Neural progenitor cell (in vitro differentiated cells): ENCODE results near the gene PRPF38B.
"Not testable (repeated sequence)": the region's sequence is repeated elsewhere in the genome, so short reads cannot be mapped to it uniquely, and the experiment has no call there.

Experiments used
- EZH2 ChIP-seq: fragments of 200-600 bp; sonication (generic); IDR thresholded peaks from 2 replicates; pipeline ENCODE4 v1.6.1; 2017; ENCODE audit warnings: antibody characterized with exemption, mild to moderate bottlenecking, moderate library complexity
- EZH2phosphoT487 ChIP-seq: fragments of 200-600 bp; sonication (generic); IDR thresholded peaks from 2 replicates; pipeline ENCODE4 v1.6.1; 2017; ENCODE audit warnings: antibody characterized with exemption
- TF ChIP-seq, protein P1 (sequence below): fragments of 200-600 bp; sonication (generic); IDR thresholded peaks from 2 replicates; pipeline ENCODE4 v1.5.1; 2017; ENCODE audit warnings: antibody characterized with exemption, mild to moderate bottlenecking

DNA sequence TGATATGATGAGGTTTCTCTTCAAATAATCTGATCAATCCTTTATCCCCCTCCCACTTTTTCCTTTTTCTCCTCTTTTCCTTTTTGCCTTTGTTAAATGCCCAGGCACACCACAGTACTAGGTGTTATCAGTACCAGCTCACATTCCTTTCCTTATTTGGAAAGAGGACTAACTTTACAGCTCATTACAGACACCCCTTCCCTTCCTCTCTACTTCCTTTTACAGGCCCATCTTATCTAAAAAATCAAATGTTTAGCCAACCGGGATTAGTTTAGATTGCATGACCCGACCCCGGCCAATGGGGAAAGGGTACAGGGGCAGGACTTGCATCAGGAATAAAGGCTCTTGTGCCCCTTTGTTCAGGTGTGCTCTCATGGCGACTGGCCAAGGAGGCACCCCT, 10.4 kb upstream of the PRPF38B start:
- TF ChIP-seq, protein P1, sequence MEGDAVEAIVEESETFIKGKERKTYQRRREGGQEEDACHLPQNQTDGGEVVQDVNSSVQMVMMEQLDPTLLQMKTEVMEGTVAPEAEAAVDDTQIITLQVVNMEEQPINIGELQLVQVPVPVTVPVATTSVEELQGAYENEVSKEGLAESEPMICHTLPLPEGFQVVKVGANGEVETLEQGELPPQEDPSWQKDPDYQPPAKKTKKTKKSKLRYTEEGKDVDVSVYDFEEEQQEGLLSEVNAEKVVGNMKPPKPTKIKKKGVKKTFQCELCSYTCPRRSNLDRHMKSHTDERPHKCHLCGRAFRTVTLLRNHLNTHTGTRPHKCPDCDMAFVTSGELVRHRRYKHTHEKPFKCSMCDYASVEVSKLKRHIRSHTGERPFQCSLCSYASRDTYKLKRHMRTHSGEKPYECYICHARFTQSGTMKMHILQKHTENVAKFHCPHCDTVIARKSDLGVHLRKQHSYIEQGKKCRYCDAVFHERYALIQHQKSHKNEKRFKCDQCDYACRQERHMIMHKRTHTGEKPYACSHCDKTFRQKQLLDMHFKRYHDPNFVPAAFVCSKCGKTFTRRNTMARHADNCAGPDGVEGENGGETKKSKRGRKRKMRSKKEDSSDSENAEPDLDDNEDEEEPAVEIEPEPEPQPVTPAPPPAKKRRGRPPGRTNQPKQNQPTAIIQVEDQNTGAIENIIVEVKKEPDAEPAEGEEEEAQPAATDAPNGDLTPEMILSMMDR, result not testable (repeated sequence)
- not testable (repeated sequence) for TF ChIP-seq EZH2, EZH2phosphoT487
